Lower leg skin (tissue), 3 donors: Measurements from ENCODE around the gene BLTP2.

Experiments
- CTCF ChIP-seq, 3 donors: fragments of 450-650 bp; IDR thresholded peaks; one replicate each; pipeline ENCODE4 v1.5.1; 2016; ENCODE audit warnings: antibody characterized with exemption in 3 of 3, mild to moderate bottlenecking in 3 of 3, moderate library complexity in 2 of 3
- POLR2A ChIP-seq, 2 donors: fragments of 450-650 bp; IDR thresholded peaks; one replicate each; pipeline ENCODE4 v1.6.1; 2016 to 2017; ENCODE audit warnings: antibody characterized with exemption in 2 of 2, mild to moderate bottlenecking in 1 of 2, moderate library complexity in 1 of 2

DNA sequence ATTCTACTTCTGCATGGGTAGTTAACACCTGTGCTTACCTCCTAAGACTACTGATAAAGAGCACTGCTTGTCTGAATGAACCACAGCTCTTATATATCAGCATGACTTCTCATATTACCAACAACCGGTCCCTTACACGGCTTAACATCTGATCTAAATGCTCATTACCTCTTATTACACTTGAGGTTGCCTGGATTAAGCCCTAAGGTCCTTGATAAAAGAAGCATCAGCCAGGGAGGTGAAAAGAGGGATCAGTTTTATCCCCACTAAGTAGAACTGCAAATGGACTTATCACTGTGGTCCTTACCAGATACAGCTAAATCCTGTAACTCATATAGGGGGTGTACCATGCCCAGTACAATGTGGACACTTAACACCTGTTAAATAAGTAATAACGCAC, 22.8 kb downstream of the BLTP2 start:
- no peak for TF ChIP-seq POLR2A (IDR thresholded peaks at IDR 0.05)
- TF ChIP-seq CTCF (IDR thresholded peaks at IDR 0.05) = no peak
